Activated CD8-positive, alpha-beta T cell treated with anti-CD3 and anti-CD28 coated beads for 36 hours (primary cell): ENCODE measurements around the gene ABHD12. TPM values are rescaled to one million over a fixed set of nuclear protein-coding genes. Genes with fewer than 3 reads are reported as not detected.

Experiments
- ATAC-seq: fragments of 200-7000 bp; cut with Tn5 transposase; one replicate; pipeline ENCODE4 v1.10.0; 2021; ENCODE audit warnings: mild to moderate bottlenecking, moderate library complexity
- CTCF ChIA-PET: fragments of 350-600 bp; sonication (Branson Sonifier 250); formaldehyde crosslinking; loops from one replicate; lab custom pipeline; 2021; ENCODE audit warnings: antibody characterized with exemption; lab: Charles Lee
- POLR2A ChIA-PET: fragments of 350-600 bp; sonication (Branson Sonifier 250); formaldehyde crosslinking; loops from one replicate; lab custom pipeline; 2021; ENCODE audit warnings: antibody characterized with exemption; lab: Charles Lee
- DNase-seq: peaks from one replicate; pipeline ENCODE4 v3.0.0-alpha.2; 2020
- H3K27ac Mint-ChIP-seq: one replicate; pipeline ENCODE4 v1.8.0; 2021; ENCODE audit warnings: mild to moderate bottlenecking, mixed read lengths
- H3K27me3 Mint-ChIP-seq: one replicate; pipeline ENCODE4 v1.8.0; 2021; ENCODE audit warnings: mixed read lengths
- H3K36me3 Mint-ChIP-seq: one replicate; pipeline ENCODE4 v1.8.0; 2021; ENCODE audit warnings: low read depth, mixed read lengths
- H3K4me1 Mint-ChIP-seq: one replicate; pipeline ENCODE4 v1.8.0; 2021; ENCODE audit warnings: low read depth, mixed read lengths
- H3K4me3 Mint-ChIP-seq: one replicate; pipeline ENCODE4 v1.8.0; 2021; ENCODE audit warnings: mild to moderate bottlenecking, moderate library complexity, mixed read lengths
- H3K9me3 Mint-ChIP-seq: one replicate; pipeline ENCODE4 v1.8.0; 2021; ENCODE audit warnings: mixed read lengths
- intact Hi-C: fragments of 100-400 bp; cut with micrococcal nuclease; formaldehyde crosslinking; loops from one replicate; pipeline ENCODE4 v1.10.0; 2022
- total RNA-seq, 2 experiments: library from RNA; stranded (reverse); gene quantifications; one replicate each; pipeline ENCODE4 v1.2.3, GENCODE V29; 2021
- TF ChIP-seq, protein P1 (sequence below): fragments of 200-600 bp; IDR thresholded peaks from one replicate; pipeline ENCODE4 v1.8.0; 2022; ENCODE audit warnings: antibody characterized with exemption, mild to moderate bottlenecking

Gene ABHD12
- total RNA-seq, 2 experiments from 2014 or later, result 16.0 to 17.0 TPM

DNA sequence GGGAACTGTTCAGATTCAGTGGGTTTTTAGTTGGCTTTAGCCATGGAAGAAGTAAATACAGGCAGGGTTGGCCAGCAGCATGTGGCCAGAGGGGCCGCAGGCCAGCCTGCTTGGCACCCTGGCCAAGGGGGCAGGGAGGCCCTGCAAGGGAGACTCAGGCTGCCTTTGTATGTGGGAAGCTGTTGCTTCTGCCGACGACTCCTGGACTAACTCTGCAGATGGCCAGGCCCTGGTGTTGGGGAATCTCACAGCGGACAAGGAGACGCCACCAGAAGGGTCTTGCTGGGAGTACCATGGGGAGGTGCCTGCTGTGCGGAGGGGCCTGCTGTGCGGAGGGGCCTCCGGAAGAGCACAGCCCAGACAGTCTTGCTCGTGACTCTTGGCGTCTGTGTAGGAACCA lies 117.6 kb downstream of the ABHD12 start:
- Mint-ChIP-seq H3K27me3 (no peaks in the 10 kb centered on the region), H3K36me3 (peaks cover 26% of the 10 kb centered on the region), H3K4me3 (no peak overlapping the region), H3K4me1 (no peaks in the 10 kb centered on the region), H3K27ac (no peak overlapping the region), H3K9me3 (no peaks in the 10 kb centered on the region)
- ChIA-PET CTCF (interaction anchor here (1.3 kb wide), 1 partner anchor 12 kb away, joined by 3 read pairs; no protein-coding TSS in a partner anchor), POLR2A (no interaction called here)
- no peak for DNase-seq
- TF ChIP-seq, protein P1, sequence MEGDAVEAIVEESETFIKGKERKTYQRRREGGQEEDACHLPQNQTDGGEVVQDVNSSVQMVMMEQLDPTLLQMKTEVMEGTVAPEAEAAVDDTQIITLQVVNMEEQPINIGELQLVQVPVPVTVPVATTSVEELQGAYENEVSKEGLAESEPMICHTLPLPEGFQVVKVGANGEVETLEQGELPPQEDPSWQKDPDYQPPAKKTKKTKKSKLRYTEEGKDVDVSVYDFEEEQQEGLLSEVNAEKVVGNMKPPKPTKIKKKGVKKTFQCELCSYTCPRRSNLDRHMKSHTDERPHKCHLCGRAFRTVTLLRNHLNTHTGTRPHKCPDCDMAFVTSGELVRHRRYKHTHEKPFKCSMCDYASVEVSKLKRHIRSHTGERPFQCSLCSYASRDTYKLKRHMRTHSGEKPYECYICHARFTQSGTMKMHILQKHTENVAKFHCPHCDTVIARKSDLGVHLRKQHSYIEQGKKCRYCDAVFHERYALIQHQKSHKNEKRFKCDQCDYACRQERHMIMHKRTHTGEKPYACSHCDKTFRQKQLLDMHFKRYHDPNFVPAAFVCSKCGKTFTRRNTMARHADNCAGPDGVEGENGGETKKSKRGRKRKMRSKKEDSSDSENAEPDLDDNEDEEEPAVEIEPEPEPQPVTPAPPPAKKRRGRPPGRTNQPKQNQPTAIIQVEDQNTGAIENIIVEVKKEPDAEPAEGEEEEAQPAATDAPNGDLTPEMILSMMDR, result no peak
- intact Hi-C loops, result no loop called here
- no peak for ATAC-seq

DNA sequence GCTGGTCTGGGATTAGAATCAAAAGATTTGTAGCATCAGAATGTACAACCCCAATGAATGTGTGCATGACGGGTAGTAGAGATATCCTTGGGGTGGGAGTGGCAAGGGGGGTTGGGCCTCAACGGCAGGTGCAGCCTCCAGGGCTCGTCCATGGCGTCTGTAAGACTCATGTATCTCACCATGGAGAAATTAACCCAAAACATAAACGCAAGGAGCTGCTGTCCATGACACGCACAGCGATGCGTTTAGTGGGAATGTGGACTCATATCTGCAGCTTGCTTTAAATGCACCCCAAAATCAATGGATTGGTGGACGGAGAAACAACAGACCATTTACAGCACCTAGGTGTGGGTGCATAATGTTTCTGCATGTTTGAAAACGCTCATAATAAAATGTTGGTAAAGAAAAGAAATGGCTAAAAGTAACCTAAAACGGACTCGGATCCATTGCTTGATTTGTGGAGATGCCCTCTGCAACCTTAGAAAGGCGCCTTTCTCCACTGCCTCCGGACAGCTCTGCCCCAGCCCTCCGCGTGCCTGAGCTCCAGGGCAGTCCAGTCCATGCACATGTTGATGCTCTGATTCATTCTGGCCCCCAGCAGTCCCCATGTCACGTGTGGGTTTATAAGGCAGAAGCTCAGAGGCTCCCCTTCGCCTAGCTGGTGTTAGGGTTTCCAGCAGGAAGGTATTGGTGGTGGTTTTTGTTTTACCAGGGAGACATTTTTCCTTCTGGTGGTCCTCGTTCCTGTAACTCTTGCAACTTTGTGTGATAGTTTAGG lies 118.2 kb downstream of the ABHD12 start:
- no peak for ATAC-seq
- intact Hi-C loops, result no loop called here
- Mint-ChIP-seq H3K36me3 (peaks cover 24% of the 10 kb centered on the region), H3K4me1 (no peaks in the 10 kb centered on the region), H3K27me3 (no peaks in the 10 kb centered on the region), H3K27ac (no peak overlapping the region), H3K9me3 (no peaks in the 10 kb centered on the region), H3K4me3 (no peak overlapping the region)
- ChIA-PET CTCF (interaction anchor here (1.2 to 1.3 kb wide), 2 partner anchors 11 to 12 kb away, joined by 3 read pairs; no protein-coding TSS in a partner anchor), POLR2A (no interaction called here)
- no peak for DNase-seq
- TF ChIP-seq, protein P1, result no peak

- Mint-ChIP-seq H3K4me3 (no peak overlapping the region), H3K36me3 (peaks cover 22% of the 10 kb centered on the region), H3K9me3 (no peaks in the 10 kb centered on the region), H3K4me1 (peaks cover 6% of the 10 kb centered on the region), H3K27me3 (no peaks in the 10 kb centered on the region), H3K27ac (no peak overlapping the region)
- ATAC-seq (no peak), DNase-seq (no peak)
- POLR2A ChIA-PET, result no interaction called here
- intact Hi-C loops, result no loop called here
- CTCF ChIA-PET, result interaction anchor here (1.2 kb wide), 1 partner anchor 11 kb away, joined by 3 read pairs; no protein-coding TSS in a partner anchor
- TF ChIP-seq, protein P1, result no peak
These were observed 119.0 kb downstream of the ABHD12 start for GRCh38 chr20:25271486-25272222.

DNA sequence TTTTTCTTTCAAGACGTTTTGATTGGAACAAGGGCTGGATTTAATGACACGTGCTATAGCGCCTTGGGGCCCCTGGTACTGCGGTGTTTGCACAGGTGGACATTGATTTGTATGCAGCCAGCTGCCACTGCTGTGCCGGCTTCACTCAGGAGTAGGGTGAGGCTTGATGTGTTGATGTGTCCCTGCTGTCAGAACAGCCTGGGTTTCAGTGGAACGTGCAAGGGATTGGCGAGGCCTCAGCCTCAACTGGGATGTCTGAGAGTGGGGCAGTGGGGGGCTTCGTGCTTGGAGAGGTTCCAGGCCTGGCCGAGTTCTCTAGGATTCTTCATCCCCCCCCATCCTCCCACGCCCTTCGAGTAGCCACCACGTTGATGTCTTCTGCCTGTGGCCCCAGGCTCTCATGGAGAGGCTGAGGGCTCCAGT lies 119.8 kb downstream of the ABHD12 start:
- ATAC-seq (no peak), DNase-seq (no peak)
- Mint-ChIP-seq H3K9me3 (no peaks in the 10 kb centered on the region), H3K27ac (no peak overlapping the region), H3K36me3 (peaks cover 22% of the 10 kb centered on the region), H3K27me3 (no peaks in the 10 kb centered on the region), H3K4me1 (peaks cover 8% of the 10 kb centered on the region), H3K4me3 (no peak overlapping the region)
- ChIA-PET CTCF (no interaction called here), POLR2A (no interaction called here)
- TF ChIP-seq, protein P1, result no peak
- intact Hi-C loops, result no loop called here

- H3K4me1 Mint-ChIP-seq, result peaks cover 8% of the 10 kb centered on the region
- no peak overlapping the region for H3K4me3 Mint-ChIP-seq
- no peaks in the 10 kb centered on the region for H3K27me3 Mint-ChIP-seq
- peaks cover 19% of the 10 kb centered on the region for H3K36me3 Mint-ChIP-seq
- TF ChIP-seq, protein P1, result no peak
- ATAC-seq (no peak), DNase-seq (no peak)
- POLR2A ChIA-PET, result no interaction called here
- no peak overlapping the region for H3K27ac Mint-ChIP-seq
- CTCF ChIA-PET, result interaction anchor here (1.5 kb wide), 1 partner anchor 26 kb away, joined by 4 read pairs; no protein-coding TSS in a partner anchor
- H3K9me3 Mint-ChIP-seq, result no peaks in the 10 kb centered on the region
- intact Hi-C loops, result no loop called here
These were observed 120.8 kb downstream of the ABHD12 start for GRCh38 chr20:25269833-25270170.
